MM.1S (cell line): ENCODE measurements around the gene DHH.

Experiments used
- DNase-seq: peaks from one replicate; pipeline ENCODE4 v3.0.0-alpha.2; 2015
- H2AFZ ChIP-seq: fragments of 300-600 bp; sonication (generic); 2 replicates; pipeline ENCODE4 v1.6.0; 2016; ENCODE audit warnings: antibody characterized with exemption, low read length
- H3F3A ChIP-seq: fragments of 300-600 bp; sonication (generic); 2 replicates; pipeline ENCODE4 v1.6.1; 2016; ENCODE audit warnings: mild to moderate bottlenecking, antibody characterized with exemption, low read length, moderate library complexity, mixed read lengths; ENCODE audit not compliant: insufficient read depth
- H3K27ac ChIP-seq: fragments of 300-600 bp; sonication (generic); 2 replicates; pipeline ENCODE4 v1.5.1; 2016; ENCODE audit warnings: mild to moderate bottlenecking, low read length
- H3K27me3 ChIP-seq: fragments of 300-600 bp; sonication (generic); replicated peaks from 2 replicates; pipeline ENCODE4 v1.6.0; 2016; ENCODE audit warnings: low read length; ENCODE audit not compliant: insufficient read depth
- H3K36me3 ChIP-seq: fragments of 300-600 bp; sonication (generic); replicated peaks from 2 replicates; pipeline ENCODE4 v1.6.1; 2016; ENCODE audit warnings: mild to moderate bottlenecking, low read length, mixed read lengths; ENCODE audit not compliant: insufficient read depth
- H3K4me1 ChIP-seq: fragments of 300-600 bp; sonication (generic); 2 replicates; pipeline ENCODE4 v1.6.1; 2016; ENCODE audit warnings: low read length, mixed read lengths
- H3K4me2 ChIP-seq: fragments of 300-600 bp; sonication (generic); 2 replicates; pipeline ENCODE4 v1.6.0; 2016; ENCODE audit warnings: low read depth, low read length
- H3K4me3 ChIP-seq: fragments of 300-600 bp; sonication (generic); 2 replicates; pipeline ENCODE4 v1.5.1; 2016; ENCODE audit warnings: low read length, mixed read lengths
- H3K79me2 ChIP-seq: fragments of 300-600 bp; sonication (generic); 2 replicates; pipeline ENCODE4 v1.6.1; 2016; ENCODE audit warnings: mixed run types, low read length, mixed read lengths
- H3K9ac ChIP-seq: fragments of 300-600 bp; sonication (generic); 2 replicates; pipeline ENCODE4 v1.6.1; 2016; ENCODE audit warnings: low read length, mixed read lengths
- H3K9me2 ChIP-seq: fragments of 300-600 bp; sonication (generic); replicated peaks from 2 replicates; pipeline ENCODE4 v1.6.1; 2016; ENCODE audit warnings: mild to moderate bottlenecking, low read length, mixed read lengths; ENCODE audit not compliant: insufficient read depth
- H3K9me3 ChIP-seq: fragments of 300-600 bp; sonication (generic); replicated peaks from 2 replicates; pipeline ENCODE4 v1.6.1; 2016; ENCODE audit warnings: mild to moderate bottlenecking, low read length, mixed read lengths; ENCODE audit not compliant: insufficient read depth
- H4K20me1 ChIP-seq: fragments of 300-600 bp; sonication (generic); 2 replicates; pipeline ENCODE4 v1.6.1; 2016; ENCODE audit warnings: mild to moderate bottlenecking, low read length, moderate library complexity, mixed read lengths; ENCODE audit not compliant: insufficient read depth
- CTCF ChIP-seq: fragments of 300-600 bp; sonication (generic); IDR thresholded peaks from 2 replicates; pipeline ENCODE4 v1.5.1; 2016; ENCODE audit warnings: antibody characterized with exemption, low read length, mixed read lengths
- EZH2 ChIP-seq: fragments of 300-600 bp; sonication (generic); optimal IDR thresholded peaks from 2 replicates; pipeline ENCODE3; 2017; ENCODE audit warnings: low read depth, mild to moderate bottlenecking, antibody characterized with exemption, low read length, mixed read lengths
- EZH2phosphoT487 ChIP-seq: fragments of 300-600 bp; sonication (generic); IDR thresholded peaks from 2 replicates; pipeline ENCODE4 v1.6.1; 2018; ENCODE audit warnings: antibody characterized with exemption, low read length

The DHH gene

GRCh38 chr12:49054096-49054495 lies 40.5 kb downstream of the DHH start:
- no peaks in the 10 kb centered on the region for H3K27me3 ChIP-seq
- no peak overlapping the region for H3K27ac ChIP-seq
- no peak overlapping the region for H3K4me3 ChIP-seq
- H3K9ac ChIP-seq, result no peak overlapping the region
- no peak overlapping the region for H2AFZ ChIP-seq
- peaks cover 14% of the 10 kb centered on the region; the same call in 1 of the 2 replicates for H3K36me3 ChIP-seq
- H3K9me3 ChIP-seq, result no peaks in the 10 kb centered on the region
- no peak for TF ChIP-seq EZH2
- TF ChIP-seq EZH2phosphoT487, result no peak
- TF ChIP-seq CTCF, result no peak
- H3F3A ChIP-seq, result no peaks in the 10 kb centered on the region
- peaks cover 63% of the 10 kb centered on the region for H3K79me2 ChIP-seq
- peaks cover 24% of the 10 kb centered on the region for H3K4me1 ChIP-seq
- peaks cover 23% of the 10 kb centered on the region for H4K20me1 ChIP-seq
- H3K9me2 ChIP-seq, result no peaks in the 10 kb centered on the region
- no peak for DNase-seq
- no peak overlapping the region for H3K4me2 ChIP-seq

DNA sequence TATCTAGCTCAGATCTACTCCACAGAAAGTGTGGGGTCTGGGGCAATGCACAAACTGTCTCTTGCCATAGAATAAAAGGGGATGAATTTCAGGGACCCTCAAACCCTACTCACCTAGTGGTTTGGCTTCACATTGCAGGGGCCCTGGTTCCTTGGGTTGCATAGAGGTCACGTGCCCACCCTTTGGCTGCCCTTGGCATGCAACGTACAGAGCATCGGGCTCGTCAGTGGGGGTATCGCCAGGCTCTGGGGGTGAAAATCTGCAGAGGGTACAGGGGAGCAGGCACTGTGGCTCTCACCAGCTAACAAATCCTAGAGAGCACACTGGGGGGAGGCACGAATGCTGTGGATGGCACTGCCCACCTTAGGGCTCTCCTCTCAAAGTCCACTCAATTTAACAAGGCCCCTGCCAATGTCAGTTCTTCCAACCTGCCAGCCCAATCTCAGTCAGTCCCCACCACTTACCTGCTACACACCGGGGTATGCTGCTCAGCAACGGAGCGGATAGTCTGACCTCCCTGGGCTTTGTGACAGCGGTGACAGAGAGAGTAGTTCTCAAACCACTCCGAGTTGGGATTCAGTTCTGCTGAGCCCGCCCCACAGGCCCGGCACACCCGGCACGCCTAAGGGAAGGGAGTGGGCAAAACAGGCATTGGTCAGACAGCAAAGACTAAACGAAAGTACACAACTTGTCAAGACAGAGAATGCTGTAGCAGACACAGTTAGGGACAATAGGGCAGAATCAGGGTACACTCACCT lies 42.0 kb downstream of the DHH start:
- Histone ChIP-seq H4K20me1 (peaks cover 21% of the 10 kb centered on the region), H2AFZ (no peak overlapping the region), H3K27ac (no peak overlapping the region), H3K27me3 (no peaks in the 10 kb centered on the region), H3K79me2 (peaks cover 48% of the 10 kb centered on the region), H3K4me3 (no peak overlapping the region), H3K4me2 (no peak overlapping the region), H3K9me3 (no peaks in the 10 kb centered on the region), H3K9me2 (no peaks in the 10 kb centered on the region), H3K36me3 (peaks cover 14% of the 10 kb centered on the region; the same call in 1 of the 2 replicates), H3K9ac (no peak overlapping the region), H3K4me1 (peaks cover 21% of the 10 kb centered on the region), H3F3A (no peaks in the 10 kb centered on the region)
- TF ChIP-seq EZH2phosphoT487 (no peak), CTCF (no peak), EZH2 (no peak)
- DNase-seq, result no peak

DNA sequence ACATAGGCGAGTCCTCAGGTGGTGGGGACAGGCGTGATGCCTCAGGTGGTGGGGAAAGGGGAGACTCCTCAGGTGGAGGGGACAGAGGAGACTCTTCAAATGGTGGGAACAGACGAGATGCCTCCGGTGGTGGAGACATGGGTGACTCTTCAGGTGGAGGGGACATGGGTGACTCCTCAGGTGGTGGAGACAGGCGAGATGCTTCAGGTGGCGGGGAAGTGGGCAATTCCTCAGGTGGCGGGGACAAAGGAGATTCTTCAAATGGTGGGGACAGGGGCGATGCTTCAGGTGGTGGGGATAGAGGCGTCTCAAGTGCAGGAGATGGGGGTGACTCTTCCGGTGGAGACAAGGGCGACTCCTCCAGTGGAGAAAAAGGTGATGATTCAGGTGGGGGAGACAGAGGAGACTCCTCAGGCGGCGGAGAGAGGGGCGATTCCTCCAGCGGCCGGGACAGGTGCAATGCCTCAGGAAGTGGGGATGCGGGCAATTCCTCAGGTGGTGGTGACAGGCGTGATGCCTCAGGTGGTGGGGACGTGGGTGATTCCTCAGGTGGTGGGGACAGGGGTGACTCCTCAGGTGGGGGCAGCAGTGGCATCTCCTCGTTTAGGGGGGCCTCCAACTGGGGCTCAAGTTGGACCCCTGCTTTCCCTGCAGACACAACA lies 42.7 kb downstream of the DHH start:
- no peaks in the 10 kb centered on the region for H3F3A ChIP-seq
- no peaks in the 10 kb centered on the region for H3K9me2 ChIP-seq
- no peak overlapping the region for H3K9ac ChIP-seq
- no peak for TF ChIP-seq CTCF
- no peak for TF ChIP-seq EZH2
- no peak for TF ChIP-seq EZH2phosphoT487
- H2AFZ ChIP-seq, result no peak overlapping the region
- peaks cover 14% of the 10 kb centered on the region; the same call in 1 of the 2 replicates for H3K36me3 ChIP-seq
- H3K79me2 ChIP-seq, result peaks cover 41% of the 10 kb centered on the region
- no peaks in the 10 kb centered on the region for H3K9me3 ChIP-seq
- H4K20me1 ChIP-seq, result peaks cover 15% of the 10 kb centered on the region
- H3K4me1 ChIP-seq, result peaks cover 14% of the 10 kb centered on the region; the same call in 1 of the 2 replicates
- no peak overlapping the region for H3K4me3 ChIP-seq
- no peak overlapping the region for H3K27ac ChIP-seq
- DNase-seq, result no peak
- H3K27me3 ChIP-seq, result no peaks in the 10 kb centered on the region
- no peak overlapping the region for H3K4me2 ChIP-seq
